Mucosa of descending colon (tissue), 3 donors: ENCODE results near the gene POLA1. TPM values are rescaled to one million over a fixed set of nuclear protein-coding genes. Genes with fewer than 3 reads are reported as not detected.

Experiments used
- ATAC-seq: fragments of 200-7000 bp; cut with Tn5 transposase; one replicate; pipeline ENCODE4 v1.9.1; 2020; ENCODE audit warnings: mild to moderate bottlenecking, moderate library complexity
- DNase-seq, 3 donors: peaks; one replicate each; pipeline ENCODE4 v3.0.0-alpha.2; 2020
- H3K36me3 ChIP-seq: fragments of 200-600 bp; one replicate; pipeline ENCODE4 v1.8.0; 2021; ENCODE audit warnings: low read depth, mild to moderate bottlenecking
- H3K4me1 ChIP-seq: fragments of 200-600 bp; one replicate; pipeline ENCODE4 v1.8.0; 2021; ENCODE audit warnings: low read depth, mild to moderate bottlenecking
- H3K4me3 ChIP-seq: fragments of 200-600 bp; one replicate; pipeline ENCODE4 v1.8.0; 2021; ENCODE audit warnings: mild to moderate bottlenecking
- H3K9me3 ChIP-seq: fragments of 200-600 bp; one replicate; pipeline ENCODE4 v1.8.0; 2021; ENCODE audit warnings: mild to moderate bottlenecking
- CTCF ChIP-seq: fragments of 200-600 bp; IDR thresholded peaks from one replicate; pipeline ENCODE4 v1.8.0; 2022; ENCODE audit warnings: antibody characterized with exemption, mild to moderate bottlenecking
- intact Hi-C, 2 donors: fragments of 100-400 bp; cut with DNase I in 1 of 2; cut with micrococcal nuclease in 1 of 2; formaldehyde crosslinking; loops; one replicate each; pipeline versions ENCODE4 v1.11.0 to v1.11.1; 2022; cut with DNase I, micrococcal nuclease
- total RNA-seq, 3 donors: library from RNA; stranded (reverse); fragmentation: NEBNext Ultra II Directional in 2 of 3; extraction: Animal tissue kit (Norgen Biotek cat#: 25700) in 2 of 3; gene quantifications; one replicate each; pipeline versions ENCODE4 v1.2.1 to v1.2.4, GENCODE V29; 2021 to 2023
- donor health status: DM: no; HTN: no; CAD: no; lungs with moderate emphysema.
- donor health status: DM: no; HTN: no; CAD: no.
- donor health status: DM: no; HTN: yes; CAD: no.

POLA1 gene
- total RNA-seq, 3 donors from 2014 or later = 11.5 to 14.4 (median 12.5) TPM

GRCh38 chrX:24870143-24870542 is 176.4 kb downstream of the POLA1 start:
- no peak for TF ChIP-seq CTCF
- H3K36me3 ChIP-seq = no peaks in the 10 kb centered on the region
- no peaks in the 10 kb centered on the region for H3K4me1 ChIP-seq
- H3K9me3 ChIP-seq = no peaks in the 10 kb centered on the region
- H3K4me3 ChIP-seq = no peak overlapping the region
- DNase-seq = no peak
- intact Hi-C loops = no loop called here
- no peak for ATAC-seq

- no peak overlapping the region for H3K4me3 ChIP-seq
- no peak for ATAC-seq
- TF ChIP-seq CTCF = no peak
- DNase-seq = no peak
- no peaks in the 10 kb centered on the region for H3K36me3 ChIP-seq
- H3K4me1 ChIP-seq = no peaks in the 10 kb centered on the region
- intact Hi-C loops = no loop called here
- H3K9me3 ChIP-seq = no peaks in the 10 kb centered on the region
Observed at GRCh38 chrX:24874604-24875247, 181.0 kb downstream of the POLA1 start.

GRCh38 chrX:24876530-24877287 is 183.0 kb downstream of the POLA1 start:
- no peaks in the 10 kb centered on the region for H3K9me3 ChIP-seq
- ATAC-seq (no peak), DNase-seq (no peak)
- no peak overlapping the region for H3K4me3 ChIP-seq
- intact Hi-C loops = no loop called here
- no peak for TF ChIP-seq CTCF
- H3K36me3 ChIP-seq = no peaks in the 10 kb centered on the region
- no peaks in the 10 kb centered on the region for H3K4me1 ChIP-seq

- no peaks in the 10 kb centered on the region for H3K4me1 ChIP-seq
- TF ChIP-seq CTCF = no peak
- H3K36me3 ChIP-seq = no peaks in the 10 kb centered on the region
- H3K4me3 ChIP-seq = no peak overlapping the region
- ATAC-seq (no peak), DNase-seq (no peak)
- intact Hi-C loops = no loop called here
- H3K9me3 ChIP-seq = no peaks in the 10 kb centered on the region
Observed at GRCh38 chrX:24877288-24877664, 183.6 kb downstream of the POLA1 start.

- TF ChIP-seq CTCF = no peak
- Histone ChIP-seq H3K4me3 (no peak overlapping the region), H3K36me3 (no peaks in the 10 kb centered on the region), H3K4me1 (no peaks in the 10 kb centered on the region), H3K9me3 (no peaks in the 10 kb centered on the region)
- intact Hi-C loops = no loop called here
- ATAC-seq (no peak), DNase-seq (no peak)
Observed at GRCh38 chrX:24877854-24878650, 184.3 kb downstream of the POLA1 start.
